Activated naive CD4-positive, alpha-beta T cell treated with anti-CD3 and anti-CD28 coated beads, Interleukin-2, amount 50 U/mL, for 24 hours (primary cell): ENCODE data around the gene SOWAHC.
"Not testable (repeated sequence)": the region's sequence is repeated elsewhere in the genome, so short reads cannot be mapped to it uniquely, and the experiment has no call there.

Experiments used
- H3K27ac Mint-ChIP-seq: one replicate; pipeline ENCODE4 v1.8.0; 2021; ENCODE audit warnings: mild to moderate bottlenecking, mixed read lengths
- H3K27me3 Mint-ChIP-seq: one replicate; pipeline ENCODE4 v1.8.0; 2021; ENCODE audit warnings: mixed read lengths
- H3K36me3 Mint-ChIP-seq: one replicate; pipeline ENCODE4 v1.8.0; 2021; ENCODE audit warnings: mixed read lengths
- H3K4me1 Mint-ChIP-seq: one replicate; pipeline ENCODE4 v1.8.0; 2021; ENCODE audit warnings: mixed read lengths
- H3K4me3 Mint-ChIP-seq: one replicate; pipeline ENCODE4 v1.8.0; 2021; ENCODE audit warnings: mild to moderate bottlenecking, mixed read lengths
- H3K9me3 Mint-ChIP-seq: one replicate; pipeline ENCODE4 v1.8.0; 2021; ENCODE audit warnings: mixed read lengths

The SOWAHC gene

DNA sequence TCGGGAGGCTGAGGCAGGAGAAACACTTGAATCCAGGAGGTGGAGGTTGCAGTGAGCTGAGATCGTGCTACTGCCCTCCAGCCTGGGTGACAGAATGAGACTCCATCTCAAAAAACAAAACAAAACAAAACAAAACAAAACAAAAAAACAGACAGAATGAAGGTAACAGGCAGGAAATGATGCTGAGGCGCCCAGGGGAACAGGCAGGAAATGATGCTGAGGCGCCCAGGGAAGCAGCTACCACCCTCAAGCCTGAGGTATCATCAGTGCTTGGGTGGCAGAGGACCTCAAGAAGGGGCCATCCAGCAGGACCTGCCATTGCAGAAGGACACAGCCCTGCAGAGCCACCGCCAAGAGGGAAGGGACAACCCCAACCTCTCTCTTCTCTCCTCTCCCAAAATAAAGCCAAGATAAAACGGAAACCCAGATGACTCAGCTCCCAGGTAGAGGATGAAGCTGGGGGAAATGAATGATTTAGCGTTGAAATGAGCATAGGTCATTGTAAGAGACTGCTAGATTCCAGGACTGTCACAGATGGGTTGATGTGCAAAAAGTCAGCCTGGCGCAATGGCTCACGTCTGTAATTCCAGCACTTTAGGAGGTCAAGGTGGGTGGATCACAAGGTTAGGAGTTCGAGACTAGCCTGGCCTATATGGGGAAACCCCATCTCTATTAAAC, 19.3 kb downstream of the SOWAHC start:
- Mint-ChIP-seq H3K27ac (no peak overlapping the region), H3K4me1 (peaks cover 4% of the 10 kb centered on the region), H3K4me3 (no peak overlapping the region), H3K9me3 (no peaks in the 10 kb centered on the region), H3K27me3 (no peaks in the 10 kb centered on the region), H3K36me3 (no peaks in the 10 kb centered on the region)

DNA sequence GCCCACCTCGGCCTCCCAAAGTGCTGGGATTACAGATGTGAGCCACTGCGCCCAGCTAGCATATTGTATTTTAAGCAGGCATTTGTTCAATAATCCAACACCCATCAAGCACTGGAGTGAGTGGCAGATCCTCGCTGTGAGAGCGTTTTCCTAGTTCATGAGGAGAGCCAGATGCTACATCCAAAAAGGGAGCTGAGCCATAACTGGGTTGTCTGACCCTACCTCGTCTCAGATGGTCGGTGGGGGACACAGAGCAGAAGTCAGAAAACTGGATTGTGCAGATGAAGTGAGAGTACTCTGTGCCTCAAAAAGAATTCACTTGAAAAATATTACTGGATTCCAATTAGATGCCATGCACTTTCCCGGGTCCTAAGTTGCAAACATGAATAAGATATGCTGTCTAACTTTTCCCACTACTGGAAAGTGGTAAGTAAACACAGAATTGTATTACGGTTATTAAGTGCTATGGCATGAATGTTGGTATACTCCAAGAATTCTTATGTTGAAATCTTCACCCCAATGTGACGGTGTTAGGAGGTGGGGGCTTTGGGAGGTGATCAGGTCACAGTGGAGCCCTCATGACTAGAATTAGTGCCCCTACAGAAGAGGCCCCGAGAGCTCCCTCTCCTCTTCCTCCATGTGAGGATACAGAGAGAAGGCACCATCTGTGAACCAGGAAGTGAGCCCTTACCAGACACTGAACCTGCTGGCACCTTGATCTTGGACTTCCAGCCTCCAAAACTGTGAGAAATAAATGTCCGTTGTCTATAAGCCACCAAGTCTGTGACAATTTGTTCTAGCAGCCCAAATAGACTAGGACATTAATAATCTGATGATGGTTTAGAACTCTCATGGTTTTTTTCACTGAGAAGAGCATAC, 21.5 kb downstream of the SOWAHC start:
- no peak overlapping the region for H3K27ac Mint-ChIP-seq
- no peaks in the 10 kb centered on the region for H3K36me3 Mint-ChIP-seq
- peaks cover 4% of the 10 kb centered on the region for H3K4me1 Mint-ChIP-seq
- no peaks in the 10 kb centered on the region for H3K27me3 Mint-ChIP-seq
- H3K4me3 Mint-ChIP-seq: no peak overlapping the region
- H3K9me3 Mint-ChIP-seq: no peaks in the 10 kb centered on the region

DNA sequence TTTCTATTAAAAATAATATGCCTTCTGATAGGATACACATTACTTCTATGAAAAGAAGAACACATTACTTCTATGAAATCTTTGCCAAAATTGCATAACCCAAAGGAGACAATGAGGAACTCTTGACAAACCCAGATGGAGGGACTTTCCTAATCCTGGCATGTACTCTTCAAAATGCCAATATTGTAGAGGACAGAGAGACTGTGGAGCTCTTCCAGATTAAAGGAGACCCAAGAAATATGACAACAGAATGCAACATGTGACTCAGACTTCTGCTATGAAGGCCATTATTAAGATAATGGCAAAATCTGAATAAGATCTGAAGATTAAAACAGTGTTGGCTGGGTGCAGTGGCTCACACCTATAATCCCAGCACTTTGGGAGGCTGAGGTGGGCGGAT, 22.2 kb downstream of the SOWAHC start:
- Mint-ChIP-seq H3K27ac (no peak overlapping the region), H3K27me3 (peaks cover under 1% of the 10 kb centered on the region), H3K36me3 (no peaks in the 10 kb centered on the region), H3K4me3 (no peak overlapping the region), H3K9me3 (no peaks in the 10 kb centered on the region), H3K4me1 (peaks cover 4% of the 10 kb centered on the region)

DNA sequence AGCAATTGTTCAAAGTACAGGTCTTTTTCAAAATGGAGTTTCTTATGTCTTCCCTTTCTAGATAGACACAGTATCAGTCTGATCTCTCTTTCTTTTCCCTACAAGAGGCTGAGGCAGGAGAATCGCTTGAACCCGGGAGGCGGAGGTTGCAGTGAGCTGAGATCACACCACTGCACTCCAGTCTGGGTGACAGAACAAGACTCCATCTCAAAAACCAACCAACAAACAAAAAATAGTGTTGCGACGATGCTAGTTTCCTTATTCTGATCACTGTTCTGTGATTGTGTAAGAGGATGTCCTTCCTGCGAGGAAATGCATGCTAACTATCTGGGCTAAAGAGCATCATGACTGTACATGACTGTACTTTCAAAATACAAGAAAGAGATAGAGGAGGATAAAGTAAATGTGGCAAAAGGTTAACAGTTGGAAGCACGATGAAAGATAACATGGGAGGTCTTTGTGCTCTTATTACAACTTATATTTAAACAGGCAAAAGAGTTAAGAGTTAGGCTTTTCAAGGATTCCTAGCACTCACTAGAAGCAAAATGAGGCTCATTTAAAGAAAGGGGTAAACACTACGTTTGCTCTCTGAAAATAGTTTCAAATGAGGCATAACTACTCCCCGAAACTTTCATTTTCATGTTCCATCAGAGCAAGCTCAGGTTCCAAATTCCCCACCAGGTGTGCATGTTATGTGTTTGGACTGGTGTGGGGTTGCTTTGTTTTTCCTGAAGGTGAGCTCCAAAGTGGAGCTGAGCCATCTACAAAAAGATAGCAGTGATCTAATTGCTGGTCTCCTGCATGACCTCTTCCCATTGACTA, 23.8 kb downstream of the SOWAHC start:
- H3K27me3 Mint-ChIP-seq: peaks cover 2% of the 10 kb centered on the region
- no peak overlapping the region for H3K27ac Mint-ChIP-seq
- H3K9me3 Mint-ChIP-seq: no peaks in the 10 kb centered on the region

DNA sequence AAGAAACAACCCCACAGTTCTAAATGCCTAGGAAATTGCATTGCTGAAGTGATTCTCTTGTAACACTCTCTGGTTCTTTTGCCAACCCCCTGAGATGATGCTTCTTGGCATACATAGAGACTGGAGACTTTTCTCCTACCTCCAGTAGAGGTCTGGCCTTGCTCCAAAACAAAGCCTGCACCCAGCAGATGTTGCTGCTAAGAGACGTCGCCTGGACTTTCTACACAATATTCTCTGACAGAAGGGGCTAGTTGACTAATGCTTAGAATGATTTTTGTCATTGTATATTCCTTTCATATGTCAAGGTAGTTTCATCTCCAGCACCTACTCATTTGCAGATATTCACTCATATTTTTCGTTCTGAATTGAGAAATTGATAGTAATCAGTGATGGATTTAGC, 24.6 kb downstream of the SOWAHC start:
- H3K4me3 Mint-ChIP-seq: no peak overlapping the region
- no peak overlapping the region for H3K27ac Mint-ChIP-seq
- peaks cover 4% of the 10 kb centered on the region for H3K4me1 Mint-ChIP-seq
- H3K36me3 Mint-ChIP-seq: no peaks in the 10 kb centered on the region
- H3K9me3 Mint-ChIP-seq: no peaks in the 10 kb centered on the region
- peaks cover 2% of the 10 kb centered on the region for H3K27me3 Mint-ChIP-seq

More for the DNA sequence above, 23.8 kb downstream of the SOWAHC start:
- no peak overlapping the region for H3K4me3 Mint-ChIP-seq
- peaks cover 4% of the 10 kb centered on the region for H3K4me1 Mint-ChIP-seq
- no peaks in the 10 kb centered on the region for H3K36me3 Mint-ChIP-seq

DNA sequence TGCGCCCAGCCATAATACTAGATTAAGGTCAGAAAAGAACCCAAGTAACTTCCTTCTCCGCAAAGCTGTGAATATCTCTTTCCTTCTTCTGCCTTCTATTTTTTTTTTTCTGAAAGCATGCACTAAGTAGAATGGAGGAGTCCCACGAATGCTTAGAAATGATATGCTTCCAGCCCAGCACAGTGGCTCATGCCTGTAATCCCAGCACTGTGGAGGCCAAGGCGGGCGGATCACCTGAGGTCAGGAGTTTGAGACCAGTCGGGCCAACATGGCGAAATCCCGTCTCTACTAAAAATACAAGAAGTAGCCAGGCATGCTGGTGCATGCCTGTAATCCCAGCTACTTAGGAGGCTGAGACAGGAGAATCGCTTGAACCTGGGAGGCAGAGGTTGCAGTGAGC, 25.8 kb downstream of the SOWAHC start:
- H3K36me3 Mint-ChIP-seq, H3K27ac Mint-ChIP-seq, H3K4me1 Mint-ChIP-seq, H3K27me3 Mint-ChIP-seq, H3K4me3 Mint-ChIP-seq, H3K9me3 Mint-ChIP-seq: not testable (repeated sequence)

DNA sequence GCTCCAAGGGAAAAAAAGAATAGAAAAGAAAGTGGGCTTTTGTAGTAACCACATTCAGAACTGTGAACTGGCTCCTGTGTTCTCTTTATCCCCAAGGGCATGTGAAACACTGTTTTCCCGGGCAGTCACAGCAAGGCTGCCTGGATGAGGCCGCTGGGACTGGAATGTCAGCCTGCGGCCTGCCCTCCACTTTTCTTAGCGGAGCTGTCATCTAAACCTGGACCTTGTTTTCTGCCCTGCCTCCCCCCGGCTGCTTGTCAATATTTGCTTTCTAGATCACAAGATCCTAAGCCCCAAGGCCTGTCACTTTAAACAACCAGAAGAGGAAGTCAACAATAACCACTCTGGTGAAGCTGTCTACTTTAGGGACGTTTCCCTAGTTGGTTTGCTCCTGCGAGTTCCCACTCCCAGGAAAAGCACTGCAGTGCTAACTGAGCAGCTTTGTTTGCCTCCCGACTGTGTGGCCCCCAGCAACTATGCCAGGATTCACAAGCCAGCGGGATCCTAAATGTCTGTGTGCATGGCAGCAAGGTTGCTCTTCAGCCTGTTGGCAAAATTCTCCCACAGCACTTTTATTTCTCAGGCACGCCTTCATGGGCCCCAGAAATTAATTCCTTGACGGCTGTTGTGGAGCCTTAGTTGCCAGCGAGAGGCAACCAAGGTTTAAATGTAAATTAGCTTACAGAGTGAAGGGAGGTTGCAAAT, 30.6 kb downstream of the SOWAHC start:
- Mint-ChIP-seq H3K27me3 (peaks cover 2% of the 10 kb centered on the region), H3K27ac (no peak overlapping the region), H3K4me1 (no peaks in the 10 kb centered on the region), H3K9me3 (no peaks in the 10 kb centered on the region), H3K4me3 (no peak overlapping the region), H3K36me3 (no peaks in the 10 kb centered on the region)

DNA sequence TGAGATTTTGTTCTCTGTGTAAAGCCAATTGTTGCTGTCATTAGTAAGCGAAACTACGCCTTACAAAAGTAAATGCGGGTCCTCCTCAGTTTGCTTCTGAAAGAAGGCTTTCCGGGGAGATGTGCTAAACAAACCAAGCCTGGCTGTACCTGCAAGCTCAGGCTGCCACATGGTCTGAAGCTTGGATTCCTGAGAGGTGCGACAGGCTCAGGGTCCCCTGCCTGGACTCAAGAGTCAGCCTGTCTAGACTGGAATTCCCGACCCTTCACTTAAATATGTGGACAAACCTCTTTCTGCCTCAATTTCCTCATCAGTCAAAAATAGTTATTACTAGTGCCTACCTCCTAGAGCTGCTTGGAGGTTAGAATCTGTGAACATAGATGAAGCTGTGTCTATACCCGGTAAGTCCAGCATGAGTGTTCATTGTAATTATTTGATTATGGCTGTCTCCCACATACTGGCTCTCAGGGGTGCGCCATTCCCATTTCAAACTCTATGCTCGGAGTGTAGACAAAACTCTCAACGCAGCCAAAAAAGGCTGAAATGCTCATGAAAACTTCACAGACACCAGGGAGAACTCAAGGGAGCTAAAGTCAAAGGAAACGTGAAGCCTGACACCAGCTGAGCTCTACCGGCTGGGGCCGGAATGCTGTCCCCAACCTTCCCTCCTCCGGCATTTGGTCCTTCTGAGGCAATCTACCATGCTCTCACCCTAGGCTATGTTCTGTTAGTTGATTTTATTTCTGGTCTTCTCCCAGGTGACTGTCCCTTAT, 31.4 kb downstream of the SOWAHC start:
- Mint-ChIP-seq H3K4me3 (no peak overlapping the region), H3K9me3 (no peaks in the 10 kb centered on the region), H3K27ac (no peak overlapping the region), H3K4me1 (no peaks in the 10 kb centered on the region), H3K27me3 (peaks cover 2% of the 10 kb centered on the region), H3K36me3 (no peaks in the 10 kb centered on the region)

DNA sequence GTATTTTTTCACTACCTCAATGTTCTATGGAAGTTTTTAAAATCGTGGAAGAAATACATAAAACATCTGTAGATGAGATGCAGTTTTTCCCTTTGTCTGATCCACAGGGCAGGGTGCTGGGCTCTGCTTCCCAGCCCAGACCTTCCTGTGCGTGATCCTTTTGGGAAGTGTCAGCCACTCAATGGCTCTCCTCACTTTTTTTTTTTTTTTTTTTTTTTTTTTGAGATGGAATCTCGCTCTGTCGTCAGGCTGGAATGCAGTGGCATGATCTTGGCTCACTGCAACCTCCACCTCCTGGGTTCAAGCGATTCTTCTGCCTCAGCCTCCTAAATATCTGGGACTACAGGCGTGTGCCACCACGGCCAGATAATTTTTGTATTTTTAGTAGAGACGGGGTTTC, 32.8 kb downstream of the SOWAHC start:
- Mint-ChIP-seq H3K4me3 (no peak overlapping the region), H3K27ac (no peak overlapping the region), H3K9me3 (no peaks in the 10 kb centered on the region), H3K27me3 (peaks cover 1% of the 10 kb centered on the region), H3K36me3 (no peaks in the 10 kb centered on the region), H3K4me1 (no peaks in the 10 kb centered on the region)

DNA sequence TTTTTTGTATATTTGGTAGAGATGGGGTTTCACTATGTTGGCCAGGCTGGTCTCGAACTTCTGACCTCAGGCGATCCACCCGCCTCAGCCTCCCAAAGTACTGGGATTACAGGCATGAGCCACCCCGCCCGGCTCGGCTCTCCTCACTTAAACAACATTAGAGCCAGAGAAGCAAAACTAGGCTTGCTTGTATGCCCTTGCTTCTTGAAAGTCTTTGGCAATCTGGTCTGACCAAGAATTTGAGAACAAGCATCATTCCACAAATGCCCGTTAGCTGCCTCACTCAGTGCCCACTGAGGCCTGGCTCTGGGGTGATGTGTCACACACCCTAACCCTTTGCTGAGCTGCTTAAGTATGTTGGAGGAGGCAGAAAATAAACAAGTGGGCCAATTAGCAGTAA, 33.5 kb downstream of the SOWAHC start:
- no peak overlapping the region for H3K27ac Mint-ChIP-seq
- no peaks in the 10 kb centered on the region for H3K9me3 Mint-ChIP-seq
- H3K27me3 Mint-ChIP-seq: peaks cover 1% of the 10 kb centered on the region
- H3K4me1 Mint-ChIP-seq: no peaks in the 10 kb centered on the region
- no peak overlapping the region for H3K4me3 Mint-ChIP-seq
- H3K36me3 Mint-ChIP-seq: no peaks in the 10 kb centered on the region

DNA sequence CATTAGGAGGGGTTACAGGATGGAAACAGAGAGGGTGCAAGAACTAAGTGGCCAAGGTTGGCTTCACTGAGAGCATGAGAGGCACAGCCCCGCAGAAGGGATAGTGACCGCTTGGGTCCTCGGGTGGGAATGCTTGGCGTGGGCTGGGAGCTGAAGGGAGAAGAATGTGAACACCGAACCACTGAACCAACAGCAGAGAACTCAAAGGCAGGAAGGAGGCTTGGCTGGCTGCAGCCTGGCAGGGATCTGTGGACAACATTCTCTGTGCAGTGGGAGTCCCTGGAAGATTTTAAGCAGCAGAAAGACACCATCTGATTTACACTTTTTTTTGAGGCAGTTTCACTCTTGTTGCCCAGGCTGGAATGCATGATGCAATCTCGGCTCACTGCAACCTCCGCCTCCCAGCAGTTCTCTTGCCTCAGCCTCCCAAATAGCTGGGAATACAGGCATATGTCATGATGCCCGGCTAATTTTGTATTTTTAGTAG, 33.9 kb downstream of the SOWAHC start:
- Mint-ChIP-seq H3K27ac (no peak overlapping the region), H3K9me3 (no peaks in the 10 kb centered on the region), H3K36me3 (no peaks in the 10 kb centered on the region), H3K4me1 (no peaks in the 10 kb centered on the region), H3K4me3 (no peak overlapping the region), H3K27me3 (peaks cover 1% of the 10 kb centered on the region)

DNA sequence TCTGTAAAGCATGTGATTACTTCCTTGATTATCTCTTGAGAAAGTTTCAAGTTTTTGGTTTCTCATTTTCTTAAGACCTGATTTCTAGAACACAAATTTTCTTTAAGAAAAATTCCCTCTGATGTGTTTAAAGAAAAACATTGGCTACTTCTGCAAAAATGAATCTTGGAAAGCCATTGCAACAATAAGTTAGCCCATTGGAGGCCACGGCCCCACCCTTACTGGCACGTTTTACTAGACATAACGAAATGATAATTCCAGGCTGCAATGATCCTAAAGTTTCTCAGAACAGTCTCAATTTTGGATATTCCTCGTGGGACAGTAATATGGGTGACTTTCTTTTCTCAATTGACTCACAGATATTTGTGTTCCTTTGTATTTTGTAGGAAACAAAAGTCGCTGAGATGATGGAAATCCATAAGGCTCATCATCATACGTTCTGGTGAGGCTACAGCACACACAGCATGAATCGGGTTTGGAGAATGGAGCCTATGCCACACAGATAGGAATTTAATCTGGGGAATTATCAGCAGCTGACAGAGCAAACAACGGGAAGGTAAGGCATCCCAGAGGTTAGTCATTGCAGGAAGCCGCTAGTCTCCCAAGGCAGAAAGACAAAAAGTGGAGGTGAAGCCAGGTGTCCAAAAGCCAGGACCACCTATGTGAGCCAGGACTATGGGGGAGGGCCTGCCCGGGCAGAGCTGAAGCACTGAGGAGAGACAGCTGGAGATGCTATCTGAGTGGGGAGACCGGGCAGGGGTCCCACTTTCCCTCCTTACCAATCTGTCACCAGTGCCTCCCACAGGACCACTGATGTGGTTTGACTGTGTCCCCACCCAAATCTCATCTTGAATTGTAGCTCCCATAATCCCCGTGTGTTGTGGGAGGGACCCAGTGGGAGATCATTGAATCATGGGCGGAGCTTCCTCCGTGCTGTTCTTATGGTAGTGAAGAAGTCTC, 35.9 kb downstream of the SOWAHC start:
- Mint-ChIP-seq H3K9me3 (no peaks in the 10 kb centered on the region), H3K4me1 (no peaks in the 10 kb centered on the region), H3K27ac (no peak overlapping the region), H3K36me3 (no peaks in the 10 kb centered on the region), H3K4me3 (no peak overlapping the region), H3K27me3 (peaks cover 3% of the 10 kb centered on the region)

DNA sequence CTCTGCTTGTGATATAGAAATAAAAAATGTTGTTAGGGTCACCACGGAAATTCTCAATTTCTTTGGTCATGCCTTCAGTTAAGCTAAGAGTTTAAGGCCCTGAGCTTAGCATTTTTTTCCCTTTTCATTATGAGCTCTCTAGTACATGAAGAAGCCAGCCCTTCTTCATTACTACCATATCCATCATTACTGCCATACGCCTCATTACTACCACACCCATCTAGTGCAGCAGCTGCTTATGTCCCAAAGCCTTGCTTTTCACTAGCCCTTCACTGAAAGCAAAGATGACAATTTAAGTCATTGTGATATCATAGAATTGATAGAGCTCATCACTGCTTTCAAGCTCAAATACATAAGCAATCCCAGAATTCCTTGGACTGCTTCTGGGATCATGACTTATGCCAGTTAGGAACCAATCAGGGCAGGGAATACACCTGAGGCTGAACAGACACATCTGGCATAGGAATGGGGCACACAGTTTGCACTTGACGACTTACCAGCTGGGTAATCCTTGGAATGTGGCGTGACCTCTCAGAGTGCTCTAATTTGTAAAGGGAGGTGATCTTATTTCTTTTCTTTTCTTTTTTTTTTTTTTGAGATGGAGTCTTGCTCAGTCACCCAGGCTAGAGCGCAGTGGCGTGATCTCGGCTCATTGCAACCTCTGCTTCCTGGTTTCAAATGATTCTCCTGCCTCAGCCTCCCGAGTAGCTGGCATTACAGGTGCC, 40.3 kb downstream of the SOWAHC start:
- H3K4me3 Mint-ChIP-seq: no peak overlapping the region
- H3K4me1 Mint-ChIP-seq: no peaks in the 10 kb centered on the region
- H3K9me3 Mint-ChIP-seq: no peaks in the 10 kb centered on the region
- H3K36me3 Mint-ChIP-seq: no peaks in the 10 kb centered on the region
- H3K27me3 Mint-ChIP-seq: peaks cover 3% of the 10 kb centered on the region
- H3K27ac Mint-ChIP-seq: no peak overlapping the region
